SK-N-SH treated with all-trans-retinoic acid at 6 μM for 48 hours (cell line): ENCODE results near the gene DHX9.

Experiments used
- BACH2 ChIP-seq: fragments of 250-450 bp; sonication (Bioruptor Pico); IDR thresholded peaks from 2 replicates; pipeline ENCODE4 v1.9.0; 2021; ENCODE audit warnings: mild to moderate bottlenecking, borderline replicate concordance
- CREB5 ChIP-seq: fragments of 250-450 bp; sonication (Bioruptor Pico); IDR thresholded peaks from 2 replicates; pipeline ENCODE4 v1.5.1; 2020; ENCODE audit warnings: low read depth, mild to moderate bottlenecking, moderate library complexity
- CSDC2 ChIP-seq: fragments of 250-450 bp; sonication (Bioruptor Pico); IDR thresholded peaks from 2 replicates; pipeline ENCODE4 v1.5.0; 2020; ENCODE audit warnings: mild to moderate bottlenecking, moderate library complexity
- CSRNP3 ChIP-seq: fragments of 250-450 bp; sonication (Bioruptor Pico); IDR thresholded peaks from 2 replicates; pipeline ENCODE4 v1.5.1; 2021; ENCODE audit warnings: mild to moderate bottlenecking, moderate library complexity
- ISL1 ChIP-seq: fragments of 250-450 bp; sonication (Bioruptor Pico); IDR thresholded peaks from 2 replicates; pipeline ENCODE4 v2.1.2; 2022; ENCODE audit warnings: mild to moderate bottlenecking, moderate library complexity
- OSR1 ChIP-seq: fragments of 250-450 bp; sonication (Bioruptor Pico); IDR thresholded peaks from 2 replicates; pipeline ENCODE4 v1.8.0; 2022; ENCODE audit warnings: moderate library complexity, mild to moderate bottlenecking, inconsistent platforms
- PATZ1 ChIP-seq: fragments of 250-450 bp; sonication (Bioruptor Pico); IDR thresholded peaks from 2 replicates; pipeline ENCODE4 v1.8.0; 2020; ENCODE audit warnings: mild to moderate bottlenecking, moderate library complexity, borderline replicate concordance
- RARB ChIP-seq: fragments of 250-450 bp; sonication (Bioruptor Pico); IDR thresholded peaks from 2 replicates; pipeline ENCODE4 v1.8.0; 2021; ENCODE audit warnings: mild to moderate bottlenecking, moderate library complexity
- SNAI2 ChIP-seq: fragments of 250-450 bp; sonication (Bioruptor Pico); IDR thresholded peaks from 2 replicates; pipeline ENCODE4 v1.5.0; 2020; ENCODE audit warnings: mild to moderate bottlenecking, moderate library complexity
- TCF4 ChIP-seq: fragments of 250-450 bp; sonication (Bioruptor Pico); IDR thresholded peaks from 2 replicates; pipeline ENCODE4 v1.8.0; 2021; ENCODE audit warnings: mild to moderate bottlenecking, moderate library complexity, borderline replicate concordance
- TSHZ2 ChIP-seq: fragments of 250-450 bp; sonication (Bioruptor Pico); IDR thresholded peaks from 2 replicates; pipeline ENCODE4 v1.5.0; 2020; ENCODE audit warnings: mild to moderate bottlenecking, moderate library complexity
- ZFP3 ChIP-seq: fragments of 250-450 bp; sonication (Bioruptor Pico); IDR thresholded peaks from 2 replicates; pipeline ENCODE4 v1.5.0; 2020; ENCODE audit warnings: mild to moderate bottlenecking, moderate library complexity
- ZFP30 ChIP-seq: fragments of 450-650 bp; formaldehyde crosslinking; IDR thresholded peaks from 2 replicates; pipeline ENCODE4 v1.5.0; 2022; ENCODE audit warnings: mild to moderate bottlenecking, moderate library complexity
- ZNF8 ChIP-seq: fragments of 450-650 bp; formaldehyde crosslinking; IDR thresholded peaks from 2 replicates; pipeline ENCODE4 v1.5.0; 2020; ENCODE audit warnings: mild to moderate bottlenecking, moderate library complexity

GRCh38 chr1:182890927-182891610, 51.9 kb downstream of the DHX9 start:
- TF ChIP-seq CSRNP3 (CRISPR knock-in tag): no peak
- no peak for TF ChIP-seq OSR1 (CRISPR knock-in tag)
- TF ChIP-seq ZNF8 (CRISPR knock-in tag): no peak
- no peak for TF ChIP-seq PATZ1 (CRISPR knock-in tag)
- TF ChIP-seq RARB: no peak
- TF ChIP-seq TCF4 (CRISPR knock-in tag): no peak
- TF ChIP-seq CREB5 (CRISPR knock-in tag): no peak
- no peak for TF ChIP-seq ISL1 (CRISPR knock-in tag)
- no peak for TF ChIP-seq TSHZ2 (CRISPR knock-in tag)
- TF ChIP-seq SNAI2 (CRISPR knock-in tag): no peak
- TF ChIP-seq ZFP30 (CRISPR knock-in tag): no peak
- TF ChIP-seq BACH2 (CRISPR knock-in tag): no peak
- TF ChIP-seq CSDC2 (CRISPR knock-in tag): no peak
- TF ChIP-seq ZFP3: no peak
